NCI-H1694 treated with DMSO at 0.1 percent for 48 hours (cell line): ENCODE measurements around the gene LRRC3.

ENCODE experiments used
- DNase-seq: peaks from one replicate; lab custom pipeline; 2025; lab: John Stamatoyannopoulos, UW

LRRC3 gene

DNA sequence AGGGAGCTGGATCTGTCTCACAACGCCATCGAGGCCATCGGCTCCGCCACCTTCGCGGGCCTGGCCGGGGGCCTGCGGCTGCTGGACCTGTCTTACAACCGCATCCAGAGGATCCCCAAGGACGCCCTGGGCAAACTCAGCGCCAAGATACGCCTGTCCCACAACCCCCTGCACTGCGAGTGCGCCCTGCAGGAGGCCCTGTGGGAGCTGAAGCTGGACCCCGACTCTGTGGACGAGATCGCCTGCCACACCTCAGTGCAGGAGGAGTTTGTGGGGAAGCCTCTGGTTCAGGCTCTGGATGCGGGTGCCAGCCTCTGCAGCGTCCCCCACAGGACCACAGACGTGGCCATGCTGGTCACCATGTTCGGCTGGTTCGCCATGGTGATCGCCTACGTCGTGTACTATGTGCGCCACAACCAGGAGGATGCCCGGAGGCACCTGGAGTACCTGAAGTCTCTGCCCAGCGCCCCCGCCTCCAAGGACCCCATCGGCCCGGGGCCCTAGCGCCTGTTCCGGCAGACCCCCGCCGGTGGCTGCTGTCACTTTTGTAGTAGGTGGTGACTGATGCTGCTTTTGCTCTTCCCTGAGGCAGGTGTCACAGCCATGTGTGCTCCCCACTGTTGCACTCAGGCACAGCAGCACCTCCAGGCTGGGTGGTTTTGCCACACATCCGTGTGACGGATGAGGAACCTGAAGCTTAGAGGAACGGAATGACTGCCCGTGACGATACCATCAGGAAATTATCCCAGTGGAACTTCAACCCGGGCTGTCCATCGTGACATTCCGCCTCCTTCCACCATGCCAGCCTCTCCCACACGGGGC lies 1.8 kb downstream of the LRRC3 start:
- DNase-seq, result no peak

DNA sequence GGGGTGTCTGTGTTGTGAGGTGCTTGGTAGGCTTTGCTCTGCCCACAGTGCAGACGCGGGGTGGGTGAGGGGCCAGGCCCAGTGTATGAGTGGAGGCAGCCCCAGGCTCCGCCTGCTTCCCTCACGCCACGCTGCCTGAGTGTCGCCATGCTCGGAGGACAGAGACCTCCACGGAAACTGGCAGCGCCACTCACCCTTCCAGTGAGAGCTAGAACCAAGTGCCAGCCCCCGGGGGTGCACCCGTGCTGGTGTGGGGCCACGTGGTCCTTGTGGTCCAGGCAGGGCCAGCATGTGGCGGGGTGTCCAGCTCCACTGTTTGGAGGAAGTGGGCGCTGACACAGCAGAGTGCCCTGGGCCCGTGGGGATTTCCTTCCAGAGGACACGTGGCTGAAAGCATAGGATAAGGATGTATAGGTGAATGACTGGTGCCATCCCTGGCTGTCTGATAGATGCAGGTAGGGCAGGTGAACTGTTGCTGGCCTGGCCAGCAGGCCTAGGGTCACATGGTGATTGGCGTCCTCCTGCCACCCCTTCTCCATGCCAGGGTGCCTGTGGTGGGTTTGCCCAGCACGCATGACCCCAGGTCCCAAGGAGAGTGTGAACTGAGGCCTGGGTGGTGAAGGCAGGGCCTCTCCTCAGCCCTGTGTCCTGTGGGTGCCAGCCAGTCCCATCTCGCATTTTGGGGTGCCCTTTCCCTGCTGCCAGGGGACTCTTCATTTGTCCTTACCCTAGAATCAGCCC lies 3.8 kb downstream of the LRRC3 start:
- no peak for DNase-seq

DNA sequence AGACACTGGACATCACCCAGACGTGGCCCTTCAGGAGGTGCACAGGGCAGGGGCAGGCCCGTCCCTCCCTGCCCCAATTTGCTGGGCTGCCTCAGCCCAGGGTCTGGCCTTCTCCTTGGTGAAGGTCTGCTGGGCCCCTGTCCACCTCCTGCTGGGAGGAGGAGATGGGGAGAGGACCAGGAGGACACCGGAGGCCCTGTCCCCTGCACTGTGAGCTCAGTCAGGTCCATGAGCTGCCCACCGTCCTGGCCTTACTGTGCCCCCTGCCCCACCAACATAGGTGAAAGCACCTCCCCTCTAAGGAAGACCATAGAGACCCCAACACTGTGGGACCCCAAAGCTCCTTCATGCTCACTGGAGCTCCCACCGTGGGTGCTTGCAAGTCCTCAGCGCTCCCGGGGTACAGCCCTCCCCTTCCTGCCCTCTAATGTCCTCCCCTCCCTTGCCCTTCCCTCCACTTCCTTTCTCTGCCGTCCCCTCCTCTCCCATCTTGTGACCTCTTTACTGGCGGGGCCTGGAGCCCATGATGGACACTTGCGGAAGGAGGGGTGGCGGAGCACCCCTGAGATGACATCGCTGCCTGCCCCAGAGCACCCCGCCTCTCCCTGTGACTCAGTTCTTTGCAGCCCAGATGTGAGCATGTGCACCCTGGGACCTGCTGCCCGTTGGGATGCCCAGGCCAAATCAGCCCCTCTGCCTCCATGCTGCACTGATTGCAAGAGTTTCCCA lies 4.6 kb downstream of the LRRC3 start:
- DNase-seq, result no peak

DNA sequence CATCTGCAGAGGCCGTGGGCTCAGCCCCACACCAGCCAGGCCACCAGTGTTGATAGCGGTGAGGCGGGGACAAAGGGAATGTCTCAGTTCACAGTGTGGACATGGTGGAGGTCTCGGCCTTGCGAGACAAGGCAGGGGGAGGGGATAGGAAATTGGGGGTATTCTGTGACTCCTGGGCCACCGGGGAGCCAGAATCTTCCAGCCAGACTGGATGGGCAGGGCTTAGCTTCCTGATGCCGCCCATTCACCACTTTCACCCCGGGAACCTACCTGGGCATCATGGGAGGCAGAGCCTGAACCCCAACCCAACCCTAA lies 5.1 kb downstream of the LRRC3 start:
- DNase-seq, result no peak

DNA sequence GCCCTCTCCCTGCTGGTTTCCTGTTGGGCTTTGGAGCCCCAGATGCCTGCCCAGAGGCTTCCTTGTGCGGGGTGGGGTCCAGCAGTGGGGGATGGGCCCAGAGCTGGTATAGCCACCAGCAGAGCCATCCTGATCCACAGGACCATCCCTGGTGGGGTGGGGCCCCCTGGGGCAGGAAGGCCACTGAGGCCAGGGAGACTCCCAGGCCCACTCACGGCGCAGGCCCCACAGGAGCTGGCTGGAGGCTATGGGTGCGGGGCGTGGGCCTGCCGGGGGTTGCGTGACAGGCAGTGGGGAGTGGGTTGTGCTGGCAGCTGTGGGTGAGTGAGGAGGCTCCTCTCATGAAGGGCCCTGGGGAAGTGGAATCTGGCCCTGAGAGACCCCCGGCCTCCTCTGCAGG lies 5.7 kb downstream of the LRRC3 start:
- DNase-seq, result no peak

DNA sequence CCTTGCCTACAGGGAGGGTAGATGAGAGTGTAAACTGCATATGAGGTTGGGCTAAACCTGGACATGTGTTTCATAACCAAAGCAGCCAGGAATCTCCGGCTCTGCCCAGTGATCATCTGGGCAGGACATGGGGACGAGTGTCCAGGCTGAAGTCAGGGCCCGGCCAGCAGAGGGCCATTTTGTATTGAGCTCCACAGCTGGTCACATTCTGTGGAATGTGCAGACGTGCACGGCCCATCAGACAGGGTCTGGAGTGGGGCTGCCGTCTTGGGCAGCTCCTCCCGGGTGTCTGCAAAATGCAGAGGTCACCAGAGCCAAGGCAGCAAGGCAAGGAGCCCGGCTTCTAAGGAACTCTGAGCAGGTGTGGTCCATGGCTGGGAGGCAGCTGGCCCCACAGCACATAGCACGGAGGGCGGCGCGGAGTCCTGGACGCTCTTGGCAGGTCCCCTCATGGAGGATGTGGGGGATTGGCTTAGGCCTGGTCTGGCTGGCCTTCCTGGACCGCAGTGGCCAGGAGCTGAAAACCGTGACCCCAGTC lies 6.2 kb downstream of the LRRC3 start:
- DNase-seq, result no peak

DNA sequence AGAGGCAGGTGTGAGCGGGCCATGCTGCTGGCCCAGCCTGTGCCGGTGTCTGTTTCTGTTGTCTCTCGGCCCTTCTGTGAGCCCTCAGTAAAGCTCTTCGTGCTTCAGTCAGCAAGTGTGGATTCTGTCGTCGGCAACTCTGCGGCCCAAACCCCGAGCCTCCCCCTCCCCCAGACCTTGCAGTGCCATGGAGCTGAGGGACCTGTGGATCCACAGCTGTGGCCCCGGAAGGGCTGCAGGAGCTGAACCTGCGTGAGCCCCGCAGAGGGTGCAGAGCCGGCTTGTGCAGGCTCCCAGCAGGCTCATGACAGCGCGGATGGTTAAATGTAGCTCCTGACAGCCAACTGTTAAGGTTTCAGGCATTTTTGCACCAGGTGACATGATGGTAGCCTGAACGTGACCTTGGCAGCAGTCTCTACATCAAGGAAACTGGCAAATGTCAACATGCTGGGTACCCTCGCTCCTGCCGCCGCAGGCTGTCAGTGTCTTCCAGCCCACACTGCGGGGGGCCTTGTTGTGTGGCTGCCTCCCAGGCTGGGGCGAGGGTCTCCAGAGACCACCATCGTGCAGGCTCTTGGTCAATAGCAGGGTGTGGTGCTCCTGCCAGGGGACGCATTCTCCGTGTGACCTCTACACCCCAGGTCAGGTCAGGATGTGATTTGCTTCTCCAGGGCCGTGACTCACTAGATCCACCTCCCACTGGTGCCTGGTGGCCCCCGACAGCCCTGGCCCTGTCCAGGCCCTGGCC lies 7.0 kb downstream of the LRRC3 start:
- no peak for DNase-seq

DNA sequence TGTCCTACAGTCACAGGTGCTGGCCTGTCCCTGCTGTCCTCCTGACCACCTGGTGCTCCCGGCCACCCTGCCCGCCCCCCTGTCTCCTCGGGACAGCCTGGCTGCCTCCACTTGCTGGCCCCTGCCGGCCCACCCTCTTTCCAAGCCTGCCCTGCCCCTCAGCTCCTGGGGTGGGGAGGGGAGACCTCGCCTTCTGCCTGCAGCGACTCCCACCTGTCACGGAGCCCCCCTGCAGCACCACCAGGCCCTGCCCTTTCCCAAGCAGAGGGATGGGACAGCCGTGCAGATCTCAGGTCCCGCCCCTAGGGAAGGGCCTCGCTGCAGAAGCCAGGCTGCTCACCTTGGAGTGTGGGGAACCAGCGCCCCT lies 7.5 kb downstream of the LRRC3 start:
- DNase-seq, result no peak

DNA sequence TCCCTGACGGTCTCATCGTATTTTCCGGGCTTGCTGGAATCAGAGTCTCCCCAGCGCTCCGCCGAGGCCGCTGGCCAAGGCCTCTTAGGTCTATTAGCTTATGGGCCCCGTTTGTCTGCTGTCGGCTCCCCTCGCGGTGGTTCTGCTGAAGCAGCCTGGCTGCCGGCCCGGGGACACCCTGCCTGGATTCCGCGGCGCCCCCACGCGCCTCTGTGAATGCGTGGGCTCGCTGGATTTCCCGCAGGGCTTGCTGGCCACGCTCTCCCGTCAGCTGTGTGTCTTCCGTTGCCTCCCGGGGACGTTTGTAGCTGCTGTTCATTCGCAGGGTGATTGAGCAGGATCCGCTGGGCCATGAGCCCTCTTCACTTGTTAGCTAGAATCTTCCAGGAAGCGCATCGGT lies 8.4 kb downstream of the LRRC3 start:
- DNase-seq, result no peak

DNA sequence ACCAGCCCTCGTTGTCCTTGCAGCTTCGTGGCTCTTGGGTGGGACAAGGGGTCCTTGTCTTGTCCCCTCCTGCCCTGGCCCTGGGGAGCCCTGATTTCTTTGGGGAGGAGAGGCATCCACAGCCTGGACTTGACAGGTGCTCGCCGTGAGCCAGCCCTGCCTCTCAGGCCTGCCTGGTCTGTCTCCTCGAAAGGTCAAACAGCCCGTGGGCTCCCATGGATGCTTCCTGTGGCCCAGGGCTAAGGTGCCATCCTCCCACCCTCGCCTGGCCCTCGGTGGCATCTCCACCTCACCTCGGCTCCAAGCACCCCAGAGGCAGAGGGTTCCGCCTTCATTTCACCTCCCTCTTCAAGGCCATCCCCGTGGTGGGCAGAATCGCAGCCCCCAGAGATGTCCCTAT lies 9.0 kb downstream of the LRRC3 start:
- DNase-seq, result no peak

DNA sequence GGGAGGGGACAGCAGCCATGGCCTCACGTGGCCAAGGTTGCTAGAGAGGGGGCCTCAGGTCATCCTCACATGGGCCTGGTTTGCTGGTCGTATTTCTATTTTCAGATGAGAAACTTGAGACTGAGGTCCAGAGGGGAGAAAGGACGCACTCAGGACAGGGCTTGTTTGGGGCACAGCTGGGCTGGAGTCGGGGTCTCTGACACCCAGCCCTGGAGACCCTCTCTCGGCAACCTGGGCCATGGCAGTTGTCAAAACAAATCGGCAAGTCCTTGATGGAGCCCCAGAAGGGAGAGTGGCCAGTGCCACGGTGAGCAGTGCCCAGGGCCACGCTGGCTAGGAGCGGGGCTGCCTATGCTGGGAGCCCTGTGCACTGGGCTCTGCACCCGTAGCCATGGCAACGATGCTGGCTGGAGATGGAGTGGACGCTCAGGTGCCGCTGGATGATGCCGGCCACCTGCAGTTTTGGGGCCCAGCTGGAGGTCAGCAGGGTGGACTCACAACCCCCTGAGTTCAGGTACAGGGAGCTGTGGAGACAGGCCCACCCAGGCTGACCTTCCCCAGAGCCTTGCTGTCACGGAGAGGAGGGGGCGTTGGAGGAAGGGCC lies 11.1 kb downstream of the LRRC3 start:
- no peak for DNase-seq

DNA sequence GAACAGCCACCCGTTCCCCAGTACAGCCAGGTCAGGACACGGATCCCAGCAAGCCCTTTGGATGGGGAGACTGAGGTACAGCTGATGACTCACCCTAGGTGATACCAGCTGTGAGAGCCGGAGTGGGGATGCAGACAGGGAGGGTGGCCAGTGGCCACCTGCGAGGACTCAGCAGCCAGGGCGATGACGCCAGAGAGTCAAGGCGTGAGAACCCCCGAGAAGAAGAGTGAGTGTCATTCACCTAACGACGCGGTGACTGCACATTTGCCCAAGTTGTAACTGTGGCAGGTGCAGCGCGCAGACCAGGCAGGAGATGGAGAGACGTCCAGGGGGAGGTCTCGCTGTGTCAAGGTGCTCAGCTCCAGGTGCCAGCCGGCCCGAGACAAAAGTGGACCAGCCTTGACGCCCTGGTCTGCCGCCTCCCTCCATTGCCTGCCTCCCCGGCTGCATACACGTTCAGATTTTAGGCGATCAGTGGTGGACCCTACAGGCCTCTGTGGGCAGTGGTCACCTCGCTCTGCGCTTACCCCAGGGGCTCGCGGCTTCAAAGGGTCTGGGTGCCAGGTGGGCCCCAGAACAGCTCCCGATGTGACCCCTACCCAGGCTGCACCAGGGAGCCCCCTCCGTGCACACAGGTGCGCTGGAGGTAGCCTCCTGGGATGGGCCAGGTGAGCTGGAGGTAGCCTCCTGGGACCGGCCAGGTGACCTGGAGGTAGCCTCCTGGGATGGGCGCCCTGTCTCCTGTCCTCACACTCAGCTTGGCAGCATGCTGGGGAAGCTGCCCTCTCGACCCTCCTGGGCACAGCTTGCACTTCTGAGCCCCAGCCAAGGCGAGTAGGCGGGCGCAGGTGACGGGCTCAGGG lies 11.9 kb downstream of the LRRC3 start:
- no peak for DNase-seq

DNA sequence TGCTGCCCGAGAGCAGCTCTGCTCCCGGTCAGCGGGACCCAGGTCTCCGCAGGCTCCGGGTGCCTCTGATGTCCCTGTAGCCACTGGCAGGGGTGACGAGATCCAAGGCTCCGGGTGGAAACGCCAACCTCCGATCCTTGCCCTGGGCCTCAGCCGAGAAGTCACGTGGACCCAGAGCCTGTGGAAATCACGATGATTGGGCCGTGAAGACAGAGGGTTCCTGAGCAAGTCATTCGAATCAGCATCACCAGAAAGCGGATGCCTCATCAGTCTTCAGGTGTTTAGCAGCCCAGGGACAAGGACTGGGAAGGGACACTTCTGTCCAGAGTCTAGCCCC lies 12.5 kb downstream of the LRRC3 start:
- DNase-seq, result no peak

DNA sequence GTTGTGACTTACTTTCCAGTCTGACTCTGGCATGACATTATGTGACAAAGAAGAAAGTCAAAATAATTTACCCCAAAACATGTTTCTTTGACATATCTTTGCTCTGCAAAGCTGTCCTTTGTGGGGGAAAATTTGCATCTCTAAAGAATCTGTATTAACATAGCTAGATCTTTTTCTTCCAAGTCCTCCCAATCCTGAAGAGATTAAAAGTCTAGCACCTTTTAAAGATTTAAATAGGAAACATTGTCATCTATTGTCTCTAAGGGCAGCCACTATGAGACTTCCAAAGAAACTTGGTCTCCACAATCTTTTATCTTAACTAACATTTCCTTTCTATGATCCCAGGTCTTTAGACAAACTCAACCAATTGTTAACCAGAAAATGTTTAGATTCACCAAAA lies 16.0 kb downstream of the LRRC3 start:
- no peak for DNase-seq

DNA sequence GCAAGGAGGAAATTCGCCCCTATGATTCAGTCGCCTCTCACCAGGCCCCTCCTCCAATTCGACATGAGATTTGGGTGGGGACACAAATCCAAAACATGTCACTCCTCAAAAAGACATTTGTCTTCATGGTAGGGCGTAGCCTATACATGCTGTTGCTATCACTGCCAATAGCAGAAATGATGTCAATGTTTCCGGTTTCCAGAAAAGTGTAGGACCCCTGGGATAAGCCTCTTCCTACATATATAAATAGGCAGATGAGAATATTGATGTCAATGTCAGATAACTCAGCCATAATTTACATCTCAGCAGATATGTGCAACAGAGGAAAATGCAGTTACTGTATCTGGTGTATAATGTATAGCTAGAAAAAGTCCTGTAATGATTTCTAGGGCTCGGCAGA lies 16.7 kb downstream of the LRRC3 start:
- no peak for DNase-seq

DNA sequence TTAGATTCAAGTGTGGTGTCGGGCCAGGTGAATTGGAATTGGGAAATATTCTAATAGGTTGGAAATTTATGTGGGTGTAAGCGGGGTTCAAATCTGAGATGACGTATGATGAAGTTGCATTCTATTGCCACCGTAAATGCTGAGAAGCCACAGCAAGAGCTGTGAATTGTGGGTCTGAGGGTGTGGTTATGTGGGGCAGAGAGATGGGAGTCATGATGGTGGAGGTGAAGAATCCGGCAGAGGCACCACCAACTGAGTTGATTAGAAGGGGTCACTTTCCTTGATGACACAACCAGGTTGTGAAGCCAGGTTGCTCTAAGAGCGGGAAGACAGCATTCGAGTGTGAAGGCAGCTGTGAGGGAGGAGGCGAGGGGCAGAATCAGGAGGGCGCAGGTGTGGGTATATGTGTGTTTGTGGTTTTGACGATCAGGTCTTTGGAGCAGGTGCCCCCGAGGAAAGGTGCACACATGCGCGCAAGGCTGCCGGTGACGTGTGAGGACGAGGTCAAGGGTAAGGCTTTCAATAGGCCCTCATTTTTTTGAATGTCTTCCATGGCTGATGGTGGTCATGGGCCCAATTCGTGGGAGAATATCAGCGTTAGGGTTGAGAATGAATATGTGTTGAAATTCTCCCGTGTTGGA lies 18.7 kb downstream of the LRRC3 start:
- DNase-seq, result no peak

DNA sequence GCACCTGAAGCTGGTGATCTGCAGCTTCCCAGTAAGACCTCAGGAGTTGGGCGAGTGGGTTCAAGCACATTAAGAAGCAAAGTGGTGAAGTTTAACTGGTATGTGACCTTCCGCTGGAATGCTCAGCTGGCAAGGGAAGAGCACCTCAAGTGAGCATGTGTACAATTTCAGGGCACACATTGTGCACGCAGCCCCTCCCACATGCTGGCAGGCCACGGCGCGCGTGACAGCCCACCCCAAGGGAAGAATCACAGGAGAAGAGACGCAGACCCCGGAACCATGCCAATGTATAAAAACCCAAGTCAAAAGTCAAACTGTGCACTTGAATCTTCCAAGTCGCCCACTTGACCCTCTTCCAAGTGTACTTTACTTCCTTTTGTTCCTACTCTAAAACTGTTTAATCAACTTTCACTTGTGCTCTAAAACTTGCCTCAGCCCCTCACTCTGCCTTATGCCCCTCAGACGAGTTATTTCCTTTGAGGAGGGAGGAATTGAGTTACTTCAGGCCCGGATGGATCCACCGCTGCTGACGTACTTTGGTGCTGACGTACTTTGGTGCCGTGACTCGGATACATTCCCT lies 20.0 kb downstream of the LRRC3 start:
- no peak for DNase-seq

DNA sequence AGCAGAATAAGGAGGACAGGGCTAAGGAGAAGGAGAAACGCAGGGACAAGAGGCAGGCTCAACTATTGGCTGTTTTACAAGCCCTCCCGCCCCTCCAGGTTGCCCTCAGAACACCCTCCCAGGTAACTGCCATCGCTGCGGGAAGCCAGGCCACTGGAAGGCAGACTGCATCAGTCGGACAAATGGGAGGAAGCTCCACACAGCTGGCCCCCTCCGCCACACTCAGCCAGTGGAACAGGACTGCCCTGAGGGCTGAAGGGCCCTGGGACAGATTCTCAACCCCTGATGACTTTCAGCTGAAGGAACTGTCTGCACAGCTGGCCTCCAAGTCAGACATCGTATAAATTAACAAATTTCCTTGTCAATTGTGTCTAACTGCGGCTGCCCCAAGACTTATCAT lies 21.8 kb downstream of the LRRC3 start:
- DNase-seq, result no peak

DNA sequence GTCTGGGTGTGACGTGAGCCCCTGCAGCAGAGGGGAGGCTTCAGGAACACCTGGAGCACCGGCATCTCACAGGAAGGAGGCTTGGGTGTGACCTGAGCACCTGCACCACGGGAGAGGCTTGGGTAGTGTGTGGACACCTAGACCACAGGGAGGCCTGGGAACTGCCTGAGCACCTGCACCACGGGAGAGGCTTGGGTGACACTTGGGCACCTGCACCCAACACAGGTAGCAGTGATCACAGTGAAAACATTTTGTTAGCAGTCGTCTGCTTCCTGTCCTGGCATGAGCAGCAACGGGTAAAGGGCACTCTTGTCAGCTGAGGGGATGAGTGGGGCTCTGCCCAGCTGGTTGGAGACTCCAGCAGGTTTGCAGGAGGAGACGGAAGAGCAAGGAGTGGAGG lies 22.4 kb downstream of the LRRC3 start:
- no peak for DNase-seq
